ENCODE results near the gene TM9SF1.
"Not testable (repeated sequence)": the region's sequence is repeated elsewhere in the genome, so short reads cannot be mapped to it uniquely, and the experiment has no call there.

The TM9SF1 gene

DNA sequence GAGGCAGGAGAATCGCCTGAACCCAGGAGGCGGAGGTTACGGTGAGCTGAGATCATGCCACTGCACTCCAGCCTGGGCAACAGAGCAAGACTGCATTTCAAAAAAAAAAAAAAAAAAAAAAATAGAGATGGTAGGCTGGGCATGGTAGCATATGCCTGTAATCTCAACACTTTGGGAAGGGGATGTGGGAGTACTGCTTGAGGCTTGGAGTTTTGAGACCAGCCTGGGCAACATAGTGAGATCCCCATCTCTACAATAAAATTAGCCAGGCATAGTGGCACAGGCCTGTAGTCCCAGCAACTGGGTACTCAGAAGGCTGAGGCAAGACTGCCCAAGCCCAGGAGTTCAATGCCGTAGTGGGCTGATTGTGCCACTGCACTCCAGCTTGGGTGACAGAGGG is 27.7 kb upstream of the TM9SF1 start:
- FAIRE-seq: not testable (repeated sequence)

- no peak for FAIRE-seq
Measured at GRCh38 chr14:24219521-24219920, 24.3 kb upstream of the TM9SF1 start.

- FAIRE-seq: no peak
Measured at GRCh38 chr14:24219080-24219479, 23.8 kb upstream of the TM9SF1 start.

DNA sequence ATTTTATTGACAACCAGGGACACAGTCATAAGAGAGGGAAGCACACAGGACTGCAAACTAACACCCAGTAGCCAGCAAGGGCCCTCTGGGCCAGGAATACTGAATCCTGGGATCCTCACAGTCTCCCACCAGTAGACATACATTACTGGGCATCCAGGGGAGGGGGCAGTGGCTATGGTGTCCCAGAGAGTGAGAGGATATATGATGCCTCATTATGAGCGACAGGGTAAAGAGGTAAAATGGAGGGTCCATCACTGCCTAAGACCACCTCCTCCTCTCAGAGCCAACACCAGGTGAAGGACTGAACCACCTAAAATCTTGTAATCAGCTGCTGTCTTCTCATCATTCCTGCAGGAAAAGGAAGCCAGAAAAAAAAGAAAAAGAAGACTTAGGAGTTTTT is 21.6 kb upstream of the TM9SF1 start:
- FAIRE-seq: not testable (repeated sequence)

DNA sequence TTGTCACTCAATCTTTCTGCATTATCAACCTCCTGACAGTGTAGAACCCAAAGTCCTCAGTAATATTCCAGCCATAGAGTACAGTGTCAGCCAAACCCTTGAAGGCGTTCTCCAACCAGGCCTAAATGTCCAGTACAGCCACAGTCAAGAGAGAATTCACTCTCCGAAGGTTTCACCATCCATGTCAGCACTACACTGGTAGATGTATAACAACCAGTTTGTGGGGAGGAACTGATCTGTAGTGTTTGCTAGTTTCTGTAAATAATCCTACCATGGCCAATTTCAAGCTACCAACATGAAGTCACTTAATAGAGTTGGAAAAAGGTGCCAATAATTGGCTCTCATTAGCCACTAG is 21.1 kb upstream of the TM9SF1 start:
- no peak for FAIRE-seq

DNA sequence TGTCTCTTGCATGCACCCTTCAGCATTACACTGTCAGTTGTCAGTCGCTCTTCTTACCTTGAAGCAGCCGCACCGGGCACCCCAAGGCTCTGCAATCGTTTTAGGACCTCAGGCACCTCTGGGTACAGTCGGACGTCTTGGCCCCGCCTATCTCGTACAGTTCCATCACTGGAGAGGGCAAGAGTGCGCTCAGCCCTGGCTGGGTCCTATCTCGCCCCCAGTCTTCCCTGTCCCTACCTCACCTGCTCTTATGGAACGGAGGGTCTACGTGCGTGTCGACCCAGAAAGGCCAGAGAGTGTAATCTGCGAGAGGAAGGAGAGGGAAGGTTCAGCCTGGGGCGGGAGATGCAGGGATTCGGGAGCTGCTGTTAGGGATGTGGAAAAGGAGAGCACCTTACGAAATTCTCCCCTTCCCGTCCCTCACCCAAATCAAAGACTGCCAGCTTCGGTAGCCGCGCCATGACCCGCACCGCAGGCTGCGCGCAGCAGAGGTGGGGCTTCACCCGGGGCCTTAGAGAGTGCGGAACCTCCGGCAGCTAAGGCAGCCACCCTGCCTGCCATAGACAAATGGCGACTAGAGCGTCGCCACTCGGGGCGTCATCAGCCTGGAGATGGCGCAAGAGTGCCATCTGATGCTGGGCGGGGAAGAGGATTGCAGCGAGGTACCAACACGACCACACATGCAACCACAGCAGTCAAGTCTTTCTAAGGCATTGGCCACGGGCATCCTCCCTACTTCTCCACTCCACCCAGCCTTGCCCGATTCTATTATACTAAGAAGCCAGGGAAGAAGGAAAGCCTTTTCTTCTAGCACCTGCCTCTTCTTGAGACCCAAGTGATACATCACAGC is 20.5 kb upstream of the TM9SF1 start, which contains the start of gene MDP1:
Gene MDP1 (minus strand): TSS at position 572 of the 850 bp plus-strand sequence. CDS start 111 bp downstream, at position 461.
- no peak for FAIRE-seq

DNA sequence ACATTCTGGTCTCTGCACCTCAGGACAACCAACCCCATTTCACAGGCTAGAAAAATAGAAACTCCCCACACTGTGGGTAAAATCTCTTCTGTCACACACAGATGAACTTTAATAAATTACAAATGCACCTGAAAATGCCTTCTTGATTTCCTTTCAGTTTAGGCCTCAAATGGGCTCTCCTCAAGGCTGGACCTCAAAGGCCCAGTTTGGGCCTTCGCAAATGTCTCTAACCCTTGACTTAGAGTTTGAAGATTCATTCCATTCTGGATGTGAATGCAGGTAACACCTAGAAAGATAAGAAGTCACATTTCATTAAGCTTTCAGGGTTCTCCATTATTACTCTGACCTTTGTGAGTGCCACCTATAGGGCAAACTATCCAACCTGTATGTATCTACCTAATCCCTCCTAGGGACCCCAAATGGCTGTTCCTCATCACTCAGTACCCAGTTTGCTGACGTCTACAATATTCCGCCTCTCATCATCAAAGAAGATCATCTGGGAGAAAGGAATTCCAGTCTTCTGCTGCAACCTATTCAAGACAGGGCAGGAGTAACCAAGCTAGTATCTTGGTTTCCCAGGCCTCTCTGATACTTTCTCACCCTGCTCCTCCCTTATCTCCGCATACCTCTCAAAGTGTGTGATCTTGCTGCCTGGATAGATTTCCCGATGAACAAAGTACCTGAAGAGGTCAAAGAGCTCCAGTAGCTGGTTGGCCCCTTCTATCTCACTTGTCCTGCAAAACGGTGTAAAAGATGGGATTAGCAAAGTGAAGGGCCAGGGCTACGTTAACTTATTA is 18.8 kb upstream of the TM9SF1 start:
- no peak for FAIRE-seq

DNA sequence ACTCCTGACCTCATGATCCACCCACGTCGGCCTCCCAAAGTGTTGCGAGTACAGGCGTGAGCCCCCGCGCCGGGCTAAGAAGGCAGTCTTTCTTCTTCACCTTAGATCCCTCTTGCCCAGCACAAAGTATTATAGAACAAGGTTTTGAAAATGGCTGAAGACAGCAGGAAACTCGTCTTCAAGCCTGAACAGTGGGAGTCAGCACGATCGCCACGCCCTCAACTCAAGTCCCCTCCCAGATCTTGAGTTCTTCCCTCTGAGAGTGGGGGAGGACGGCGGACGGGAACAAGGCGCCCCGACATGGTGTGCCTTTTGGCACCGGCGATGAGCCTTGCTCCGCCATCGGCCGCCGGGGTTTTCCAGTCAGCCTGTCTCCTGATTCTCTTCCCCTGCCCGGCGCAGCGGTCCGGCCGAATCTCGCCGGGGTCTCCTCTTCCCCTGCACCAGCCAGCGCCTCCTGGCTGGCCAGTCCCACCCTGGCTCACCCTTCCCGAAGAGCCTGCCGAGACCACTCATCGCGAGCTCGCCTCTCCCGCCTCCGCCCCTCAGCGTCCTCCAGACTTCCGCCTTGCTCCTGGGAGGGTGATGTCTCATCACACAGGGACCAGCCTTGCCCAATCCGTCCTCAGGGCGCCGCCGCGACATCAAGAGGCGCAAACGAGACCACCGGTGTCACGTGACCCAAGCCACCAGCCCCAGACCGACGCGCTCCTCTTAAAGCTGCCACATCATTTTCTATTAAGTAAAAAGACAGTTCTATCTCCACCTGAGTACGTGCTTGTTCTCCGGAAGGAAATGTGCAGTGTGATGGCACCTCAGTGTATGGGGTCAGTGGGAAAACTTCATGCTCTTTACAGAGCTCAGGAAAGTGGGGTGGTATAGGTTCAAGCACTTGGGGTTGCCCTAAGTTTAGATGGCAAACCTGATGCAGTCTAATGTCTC is 18.0 kb upstream of the TM9SF1 start, which contains the start of gene CHMP4A:
Gene CHMP4A (minus strand): TSS at position 565 of the 942 bp plus-strand sequence. CDS start 49 bp downstream, at position 516.
- FAIRE-seq: no peak

DNA sequence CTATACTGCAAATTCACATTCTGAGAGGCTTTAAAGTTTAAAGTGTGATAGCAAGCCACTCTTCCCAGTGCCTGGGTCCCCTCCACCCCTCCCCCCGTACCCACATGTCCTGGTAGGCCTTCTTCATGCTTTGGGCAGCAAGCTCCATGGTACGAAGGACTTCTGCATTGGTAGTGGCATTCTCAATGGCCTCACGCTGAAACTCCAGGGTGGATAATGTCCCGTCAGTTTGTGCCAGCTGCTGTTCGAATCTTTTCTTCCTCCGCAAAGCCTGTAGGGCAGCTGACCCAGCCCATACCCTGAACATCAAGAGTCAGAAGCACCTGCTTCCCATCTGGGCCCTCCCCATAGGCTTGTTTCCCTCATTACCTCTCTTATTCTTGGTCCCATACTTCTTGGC is 16.1 kb upstream of the TM9SF1 start:
- FAIRE-seq: no peak

DNA sequence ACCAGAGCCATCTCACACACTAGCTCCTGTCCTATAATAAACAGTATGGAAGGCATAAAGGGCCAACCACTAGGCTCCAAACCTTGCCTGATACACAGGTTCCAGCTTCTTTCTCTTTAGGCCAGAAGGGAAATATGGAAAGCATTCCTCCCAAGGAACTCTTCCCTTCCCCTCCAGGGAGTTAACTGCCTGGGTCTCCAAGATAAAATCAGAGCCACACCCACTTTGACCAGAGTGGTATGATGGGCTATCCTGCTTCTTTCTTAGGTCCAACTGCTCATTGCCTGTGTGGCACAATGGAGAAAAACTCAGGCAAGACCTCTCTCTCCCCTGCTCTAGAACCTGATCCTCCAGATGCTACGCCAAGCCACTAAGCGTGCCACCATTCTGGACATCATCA is 12.4 kb upstream of the TM9SF1 start:
- no peak for FAIRE-seq

- FAIRE-seq: no peak
Measured at GRCh38 chr14:24207104-24207551, 11.9 kb upstream of the TM9SF1 start.

DNA sequence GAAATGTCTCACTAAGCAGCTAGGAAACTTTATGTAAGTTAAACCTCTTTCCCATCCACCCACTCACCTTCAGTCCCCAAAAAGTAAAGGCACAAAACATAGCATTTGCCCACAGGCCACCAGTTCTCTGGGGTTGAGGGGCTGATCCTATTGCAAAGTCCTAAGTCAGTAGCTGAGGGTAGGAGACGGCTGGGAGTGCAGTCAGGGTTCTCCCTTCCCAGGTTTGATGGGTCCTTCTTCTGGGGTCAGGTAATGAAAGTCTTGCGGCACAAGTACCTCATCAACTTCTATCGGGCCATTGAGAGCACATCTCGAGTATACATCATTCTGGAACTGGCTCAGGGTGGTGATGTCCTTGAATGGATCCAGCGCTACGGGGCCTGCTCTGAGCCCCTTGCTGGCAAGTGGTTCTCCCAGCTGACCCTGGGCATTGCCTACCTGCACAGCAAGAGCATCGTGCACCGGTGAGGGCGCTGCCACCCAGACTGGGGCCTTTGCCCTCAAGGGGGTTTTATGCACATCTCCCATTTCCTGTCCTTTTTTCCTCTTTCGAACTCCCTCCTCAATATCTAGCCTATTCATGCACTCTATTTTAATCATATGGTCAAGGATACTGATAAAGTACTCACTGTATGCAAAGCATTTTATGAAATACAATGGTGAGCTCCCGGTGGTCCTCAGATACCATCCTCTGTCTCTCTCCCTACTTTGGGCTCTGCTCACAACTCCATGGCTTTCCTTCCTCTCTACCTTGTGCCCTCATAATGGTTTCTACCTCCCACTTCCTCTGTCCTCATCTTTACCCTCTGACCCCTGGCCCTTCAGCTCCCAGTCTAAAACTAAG is 11.2 kb upstream of the TM9SF1 start:
- FAIRE-seq: no peak

DNA sequence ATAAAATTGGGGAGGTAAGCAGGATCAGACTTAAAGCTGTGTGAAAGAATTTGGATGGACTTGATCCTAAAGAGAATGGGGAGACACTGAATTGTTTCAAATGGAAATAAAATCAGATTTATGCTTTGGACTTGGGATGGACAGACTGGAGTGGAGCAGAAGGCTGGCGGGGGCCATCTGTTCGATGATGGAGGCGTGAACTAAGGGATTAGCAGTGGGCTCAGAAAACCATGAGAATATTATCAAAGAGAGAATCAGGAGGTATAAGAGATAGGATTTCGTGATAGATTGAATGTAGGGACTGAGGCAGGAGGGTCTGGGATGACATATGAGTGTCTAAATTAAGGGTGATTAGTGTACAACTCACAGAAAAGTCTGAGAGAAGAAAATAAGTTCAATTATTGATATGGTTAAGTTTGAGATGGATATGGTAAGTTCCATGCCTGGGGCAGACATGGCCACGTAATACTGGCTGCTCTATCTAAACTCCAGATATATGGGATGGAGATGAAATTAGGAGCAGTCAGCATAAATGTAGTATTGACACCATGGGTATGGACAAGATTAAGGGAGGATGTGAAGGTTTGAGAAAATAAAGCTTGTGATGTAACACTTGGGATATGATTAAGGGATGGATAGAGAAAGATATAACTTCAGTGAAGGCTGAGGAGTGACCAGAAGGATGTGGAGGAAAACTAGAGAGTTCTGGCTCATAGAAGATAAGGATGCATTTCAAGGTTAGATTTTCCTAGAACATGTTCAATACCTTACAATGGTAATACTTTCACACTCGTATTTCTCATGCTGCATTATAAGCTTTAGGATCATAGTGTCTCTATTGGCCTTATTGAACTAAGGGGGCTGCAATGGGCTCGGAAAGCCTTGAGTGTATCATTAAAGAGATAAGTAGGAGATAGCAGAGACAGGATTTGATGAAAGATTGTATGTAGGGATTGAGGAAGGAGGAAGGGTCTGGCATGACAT is 9.2 kb upstream of the TM9SF1 start:
- FAIRE-seq: no peak

DNA sequence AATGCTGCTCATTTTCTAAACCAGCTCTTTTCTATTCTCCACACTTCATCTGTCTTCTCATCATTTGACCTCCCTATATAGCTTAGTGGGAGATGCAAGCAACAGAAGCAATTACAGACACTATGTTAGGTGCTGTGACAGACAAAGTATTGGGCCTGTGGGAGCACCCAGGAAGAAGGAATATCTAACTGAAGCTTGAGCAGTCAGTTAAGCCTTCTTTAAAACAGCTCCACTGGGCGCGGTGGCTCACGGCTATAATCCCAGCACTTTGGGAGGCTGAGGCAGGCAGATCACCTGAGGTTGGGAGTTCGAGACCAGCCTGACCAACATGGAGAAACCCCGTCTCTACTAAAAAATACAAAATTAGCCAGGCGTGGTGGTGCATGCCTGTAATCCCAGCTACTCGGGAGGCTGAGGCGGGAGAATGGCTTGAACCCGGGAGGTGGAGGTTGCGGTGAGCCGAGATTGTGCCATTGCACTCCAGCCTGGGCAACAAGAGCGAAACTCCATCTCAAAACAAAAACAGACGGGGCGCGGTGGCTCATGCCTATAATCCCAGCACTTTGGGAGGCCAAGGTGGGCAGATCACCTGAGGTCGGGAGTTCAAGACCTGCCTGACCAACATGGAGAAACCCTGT is 8.1 kb upstream of the TM9SF1 start:
- FAIRE-seq: not testable (repeated sequence)

GRCh38 chr14:24202538-24202937 is 7.3 kb upstream of the TM9SF1 start:
- not testable (repeated sequence) for FAIRE-seq

DNA sequence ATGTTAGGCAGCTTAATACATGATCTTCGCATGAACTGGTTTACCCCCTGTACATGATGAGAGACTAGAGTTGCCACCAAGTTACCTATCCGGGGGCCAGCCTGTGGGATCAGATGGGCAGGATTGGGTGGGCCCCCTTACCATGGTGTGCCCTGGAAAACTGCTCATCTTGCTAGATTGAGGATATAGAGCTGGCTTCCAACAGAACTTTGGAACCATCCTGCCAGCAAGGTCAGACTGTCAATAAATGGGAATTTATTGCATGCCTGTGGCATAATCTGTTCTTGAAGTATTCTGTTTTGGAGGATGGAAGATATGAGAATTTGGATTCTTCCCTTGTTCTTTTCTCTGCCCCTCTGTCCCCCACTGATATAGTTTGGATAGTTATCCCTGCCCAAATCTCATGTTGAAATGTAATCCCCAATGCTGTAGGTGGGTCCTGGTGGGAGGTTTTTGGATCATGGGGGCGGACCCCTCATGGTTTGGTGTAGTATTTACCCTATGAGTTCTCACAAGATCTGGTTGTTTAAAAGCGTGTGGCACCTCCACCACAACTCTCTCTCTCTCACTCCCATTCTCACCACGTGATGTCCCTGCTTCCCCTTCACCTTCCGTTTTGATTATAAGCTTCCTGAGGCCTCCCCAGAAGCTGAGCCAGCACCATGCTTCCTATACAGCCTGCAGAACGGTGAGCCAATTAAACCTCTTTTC is 3.7 kb upstream of the TM9SF1 start:
- no peak for FAIRE-seq

- no peak for FAIRE-seq
Measured at GRCh38 chr14:24197056-24197450, 1.8 kb upstream of the TM9SF1 start.

DNA sequence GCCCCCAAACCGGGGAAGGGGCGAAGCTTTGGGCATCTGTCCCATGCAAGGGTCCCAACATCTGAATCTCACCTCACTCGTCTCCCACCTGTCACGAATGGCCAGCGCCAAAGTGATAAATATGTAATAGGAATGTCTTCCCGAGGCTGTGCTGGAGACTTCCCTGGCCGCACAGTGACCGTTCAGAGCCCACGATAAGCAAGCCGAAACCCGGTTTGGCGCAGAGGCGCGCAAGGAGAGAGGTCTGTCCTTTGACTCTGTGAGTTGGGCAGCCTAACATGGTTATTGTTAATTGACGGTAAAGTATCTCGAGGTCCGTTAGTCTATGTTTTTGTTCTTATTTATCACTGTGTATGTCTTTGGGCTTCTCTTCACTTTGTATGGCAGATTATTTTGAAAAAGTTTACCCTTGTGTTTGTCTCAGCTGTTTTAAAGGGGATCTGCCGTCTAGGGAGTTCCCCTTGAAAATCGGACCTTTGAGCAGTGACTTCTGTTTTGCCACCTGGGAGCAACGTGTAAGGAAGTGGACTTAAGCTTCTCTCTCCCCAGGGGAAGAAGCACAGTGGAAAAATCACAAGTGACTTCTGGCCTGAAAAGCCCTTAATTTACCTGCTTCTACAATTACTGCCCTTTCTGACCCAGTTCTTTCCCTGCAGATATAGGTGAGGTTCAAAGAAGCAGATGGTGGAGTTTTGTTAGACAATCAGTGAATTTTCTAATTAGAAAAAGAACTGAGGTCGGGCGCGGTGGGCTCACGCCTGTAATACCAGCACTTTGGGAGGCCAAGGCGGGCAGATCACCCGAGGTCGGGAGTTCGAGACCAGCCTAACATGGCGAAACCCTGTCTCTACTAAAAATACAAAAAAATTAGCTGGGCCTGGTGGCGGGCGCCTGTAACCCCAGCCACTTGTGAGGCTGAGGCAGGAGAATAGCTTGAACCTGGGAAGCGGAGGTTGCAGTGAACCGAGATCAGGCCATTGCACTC is 1.1 kb upstream of the TM9SF1 start:
- FAIRE-seq: no peak

Measured in colon (tissue), 2 donors.